HG03280 (cell line): ENCODE measurements around the gene MRPL20.
"Not testable (repeated sequence)": the region's sequence is repeated elsewhere in the genome, so short reads cannot be mapped to it uniquely, and the experiment has no call there.

Source experiments
- ATAC-seq: cut with Tn5 transposase; IDR thresholded peaks from one replicate; pipeline ENCODE4 v1.9.1; 2021; ENCODE audit warnings: mild to moderate bottlenecking, moderate library complexity; ENCODE audit not compliant: unreplicated experiment

Gene MRPL20

GRCh38 chr1:1406821-1407635 is at the start of gene MRPL20:
Gene MRPL20, minus strand, starts transcription at chr1:1407293. Its CDS starts 76 bp downstream, at chr1:1407217.
- ATAC-seq, result peak; percentile 92

DNA sequence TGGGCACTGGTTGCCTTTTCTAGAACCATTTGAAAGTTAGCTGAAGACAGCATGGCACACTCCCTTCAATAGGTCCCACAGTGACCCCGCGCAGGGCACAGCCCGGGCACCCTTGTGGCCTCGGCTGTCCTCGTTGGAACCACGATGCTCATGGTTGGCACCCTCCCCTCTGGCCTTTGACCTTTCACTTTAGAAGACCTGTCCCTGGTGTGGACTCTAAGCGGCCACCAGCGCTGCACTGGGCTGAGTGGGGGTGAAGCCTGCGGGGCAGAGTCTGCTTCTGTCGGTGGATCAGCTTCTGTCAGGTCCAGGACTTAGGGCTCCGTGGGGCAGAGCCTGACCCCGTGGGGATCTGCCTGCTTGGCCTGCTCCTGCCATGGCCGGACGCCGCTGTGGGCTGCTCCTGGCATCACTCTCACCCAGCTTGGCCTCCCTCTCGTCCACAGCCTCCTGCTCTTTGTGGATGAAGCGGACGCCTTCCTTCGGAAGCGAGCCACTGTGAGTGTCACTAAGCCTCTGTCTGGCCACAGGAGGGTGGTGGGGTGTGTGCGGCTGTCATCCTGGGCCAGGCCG is 49.7 kb upstream of the MRPL20 start:
- not testable (repeated sequence) for ATAC-seq

DNA sequence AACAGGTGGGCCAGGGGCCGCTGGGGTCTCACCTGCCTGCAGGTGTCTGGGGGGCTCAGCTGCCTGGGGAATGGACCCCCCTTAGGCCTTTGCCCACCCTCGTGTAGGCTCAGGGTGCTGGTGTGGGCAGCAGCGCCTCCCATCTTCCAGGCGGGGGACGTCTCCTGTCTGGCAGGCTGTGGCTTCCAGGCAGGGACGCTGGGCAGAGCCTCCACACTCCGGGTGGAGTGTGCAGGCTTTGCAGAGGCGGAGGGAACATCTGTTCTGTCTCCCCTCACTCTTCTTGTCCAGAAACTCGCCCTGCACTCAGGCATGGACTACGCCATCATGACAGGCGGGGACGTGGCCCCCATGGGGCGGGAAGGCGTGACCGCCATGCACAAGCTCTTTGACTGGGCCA is 48.8 kb upstream of the MRPL20 start:
- ATAC-seq, result not testable (repeated sequence)

- no peak for ATAC-seq
Measured at GRCh38 chr1:1455366-1455884, 48.3 kb upstream of the MRPL20 start.

DNA sequence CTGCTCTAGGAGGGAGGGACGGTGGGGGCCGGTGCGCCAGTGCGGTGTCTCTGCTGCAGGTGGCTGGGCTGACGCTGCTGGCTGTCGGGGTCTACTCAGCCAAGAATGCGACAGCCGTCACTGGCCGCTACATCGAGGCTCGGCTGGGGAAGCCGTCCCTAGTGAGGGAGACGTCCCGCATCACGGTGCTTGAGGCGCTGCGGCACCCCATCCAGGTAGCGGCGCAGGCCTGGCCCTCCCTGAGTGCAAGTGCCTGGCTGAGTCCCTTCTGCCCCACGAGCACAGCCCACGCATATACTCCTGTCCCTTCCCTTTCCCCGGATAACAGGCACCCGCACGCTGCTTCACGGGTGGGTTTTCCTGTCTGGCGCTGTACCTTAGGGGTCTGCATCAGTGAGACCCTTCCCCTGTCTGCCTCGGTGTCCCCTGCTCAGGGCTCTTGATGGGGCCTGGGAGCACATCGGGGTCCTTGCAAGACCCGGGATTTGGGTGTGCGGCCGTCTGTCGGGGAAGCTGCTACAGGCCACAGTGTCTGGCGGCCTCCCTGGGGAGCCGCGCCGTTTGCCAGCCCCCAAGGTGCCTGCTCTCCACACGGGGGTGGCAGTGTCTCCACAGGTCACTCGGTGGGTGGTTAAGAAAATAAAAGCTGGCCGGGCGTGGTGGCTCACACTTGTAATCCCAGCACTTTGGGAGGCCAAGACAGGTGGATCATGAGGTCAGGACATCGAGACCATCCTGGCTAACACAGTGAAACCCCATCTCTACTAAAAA is 47.4 kb upstream of the MRPL20 start:
- not testable (repeated sequence) for ATAC-seq

- no peak for ATAC-seq
Measured at GRCh38 chr1:1452882-1453281, 45.8 kb upstream of the MRPL20 start.

DNA sequence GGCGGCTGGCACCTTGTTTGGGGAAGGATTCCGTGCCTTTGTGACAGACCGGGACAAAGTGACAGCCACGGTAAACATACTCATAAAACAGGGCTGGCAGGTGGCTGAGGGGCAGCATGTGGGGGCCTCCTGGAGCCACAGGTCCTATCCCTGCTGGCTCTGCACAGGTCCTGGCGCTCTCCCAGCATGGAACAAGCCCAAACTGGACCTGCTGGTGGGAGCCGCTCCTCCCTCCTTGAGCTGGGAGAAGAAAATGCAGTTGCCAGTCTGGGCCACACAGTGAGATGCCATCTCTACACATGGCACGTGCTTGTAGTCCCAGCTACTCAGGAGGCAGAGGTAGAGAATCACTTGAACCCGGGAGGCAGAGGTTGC is 45.3 kb upstream of the MRPL20 start:
- ATAC-seq, result not testable (repeated sequence)

DNA sequence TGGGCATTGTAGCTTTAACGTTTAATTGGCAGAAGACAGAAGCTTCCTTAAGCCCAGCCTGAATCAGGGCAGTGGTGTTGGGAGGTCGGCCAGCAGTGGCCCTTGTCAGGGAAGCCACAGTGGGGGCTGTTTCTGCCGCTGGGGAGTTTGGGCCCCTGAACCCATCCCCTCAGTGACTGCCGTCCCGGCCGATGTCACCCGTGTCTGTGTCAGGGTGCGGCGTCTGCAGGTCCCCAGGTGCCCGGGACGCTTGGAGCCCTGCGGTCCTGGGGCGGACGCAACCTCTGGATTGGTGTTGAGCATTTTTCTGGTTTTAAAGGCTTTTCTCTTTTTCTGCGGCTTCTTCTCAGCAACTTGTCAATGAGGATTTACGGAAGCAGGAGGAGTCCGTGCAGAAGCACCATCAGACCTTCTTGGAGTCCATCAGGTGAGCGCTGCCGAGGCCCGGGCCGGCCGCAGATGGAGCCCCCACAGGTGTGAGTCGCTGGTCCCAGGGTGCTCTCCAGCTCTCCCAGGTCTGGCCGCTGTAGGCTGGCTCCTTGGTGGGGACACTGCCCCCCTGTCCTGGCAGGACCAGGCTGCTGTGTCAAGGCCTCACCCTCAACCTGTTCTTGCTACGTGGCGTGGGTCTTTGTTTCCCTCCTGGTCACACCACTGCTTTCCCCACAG is 44.7 kb upstream of the MRPL20 start:
- ATAC-seq, result no peak

DNA sequence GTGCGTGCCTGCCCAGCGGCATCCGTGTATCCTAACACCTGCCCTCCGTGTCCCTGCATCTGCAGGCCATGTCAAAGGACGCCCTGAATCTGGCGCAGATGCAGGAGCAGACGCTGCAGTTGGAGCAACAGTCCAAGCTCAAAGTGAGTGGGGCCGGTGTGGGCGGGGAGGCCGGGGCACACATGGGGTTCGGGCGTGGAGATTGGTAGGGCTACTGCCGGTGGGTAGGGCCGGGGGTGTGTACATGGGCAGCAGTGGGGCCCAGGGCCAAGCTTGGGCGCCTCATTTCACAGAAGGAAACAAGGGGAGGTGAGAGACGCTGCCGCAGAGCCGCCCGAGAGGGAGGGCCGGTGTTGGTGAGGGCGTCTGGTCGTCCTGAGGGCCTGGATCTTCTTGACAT is 43.5 kb upstream of the MRPL20 start:
- not testable (repeated sequence) for ATAC-seq

DNA sequence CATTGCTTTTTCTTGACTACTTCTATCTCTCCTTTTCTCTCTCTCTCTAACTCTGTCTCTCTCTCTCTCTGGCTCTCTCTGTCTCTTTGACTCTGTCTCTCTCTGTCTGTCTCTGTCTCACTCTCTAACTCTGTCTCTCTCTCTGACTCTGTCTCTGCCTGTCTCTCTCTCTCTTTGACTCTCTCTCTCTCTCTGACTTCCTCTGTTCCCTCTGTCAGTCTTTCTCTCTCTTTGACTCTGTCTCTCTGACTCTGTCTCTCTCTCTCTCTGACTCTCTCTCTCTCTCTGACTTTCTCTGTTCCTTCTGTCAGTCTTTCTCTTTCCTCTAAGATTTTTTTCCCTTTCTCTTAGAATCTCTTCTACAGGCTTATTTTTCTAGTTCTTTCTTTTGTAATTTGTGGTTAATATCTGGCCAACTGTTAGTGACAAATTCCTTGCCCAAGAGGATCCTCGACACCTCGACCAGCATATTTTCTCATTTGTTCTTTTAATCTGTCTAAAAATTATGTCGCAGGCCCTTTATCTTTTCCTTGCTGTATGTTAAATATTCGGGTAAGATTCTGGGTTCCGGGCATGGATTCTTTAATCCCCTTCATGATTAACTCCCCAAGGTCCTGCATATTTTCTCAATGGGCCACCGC is 42.1 kb upstream of the MRPL20 start, which contains the start of gene ATAD3C:
ATAD3C (plus strand) TSS at position 591 of the 641 bp plus-strand sequence. CDS start 995 bp downstream, outside the sequence.
- no peak for ATAC-seq

- ATAC-seq, result not testable (repeated sequence)
Measured at GRCh38 chr1:1446631-1447030, 39.5 kb upstream of the MRPL20 start.

GRCh38 chr1:1442069-1442770 is 35.1 kb upstream of the MRPL20 start:
- no peak for ATAC-seq

- ATAC-seq, result no peak
Measured at GRCh38 chr1:1441002-1441888, 34.2 kb upstream of the MRPL20 start.

DNA sequence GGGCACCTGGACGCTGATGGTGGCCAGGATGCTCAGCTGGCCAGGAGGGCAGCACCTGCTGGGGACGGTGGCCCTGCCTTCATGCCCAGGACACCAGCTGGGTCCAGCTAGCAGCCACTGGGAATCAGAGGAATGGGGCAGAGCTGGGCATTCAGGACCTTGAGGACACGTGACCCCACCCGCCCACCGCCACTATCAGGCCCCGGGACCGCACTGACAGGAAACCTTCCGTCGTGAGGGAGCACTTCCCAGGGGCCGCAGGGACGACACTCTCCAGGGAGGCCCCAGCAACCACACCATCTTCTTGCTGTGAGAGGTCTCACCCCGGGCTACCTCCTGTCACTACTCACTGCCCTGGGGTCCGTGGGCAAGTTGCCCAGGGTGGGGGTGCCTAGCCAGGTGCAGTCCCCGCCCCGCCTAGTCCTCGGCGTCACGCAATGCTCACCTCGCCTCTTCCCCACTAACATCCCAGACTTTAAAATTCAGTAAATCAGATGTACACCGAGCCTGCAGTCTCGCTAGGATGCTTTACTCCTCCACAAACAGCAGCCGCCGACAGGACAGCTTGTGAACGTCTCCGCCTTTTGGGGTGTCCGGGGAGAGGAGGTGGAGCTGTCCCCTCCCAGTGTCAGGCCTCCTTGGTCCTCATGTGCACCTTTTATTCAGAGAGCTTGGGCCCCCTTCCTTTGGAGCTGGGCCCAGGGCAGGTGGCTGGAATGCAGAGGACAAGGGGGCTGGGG is 33.3 kb upstream of the MRPL20 start:
- ATAC-seq, result no peak

GRCh38 chr1:1439546-1440261 is 32.6 kb upstream of the MRPL20 start:
- ATAC-seq, result no peak

DNA sequence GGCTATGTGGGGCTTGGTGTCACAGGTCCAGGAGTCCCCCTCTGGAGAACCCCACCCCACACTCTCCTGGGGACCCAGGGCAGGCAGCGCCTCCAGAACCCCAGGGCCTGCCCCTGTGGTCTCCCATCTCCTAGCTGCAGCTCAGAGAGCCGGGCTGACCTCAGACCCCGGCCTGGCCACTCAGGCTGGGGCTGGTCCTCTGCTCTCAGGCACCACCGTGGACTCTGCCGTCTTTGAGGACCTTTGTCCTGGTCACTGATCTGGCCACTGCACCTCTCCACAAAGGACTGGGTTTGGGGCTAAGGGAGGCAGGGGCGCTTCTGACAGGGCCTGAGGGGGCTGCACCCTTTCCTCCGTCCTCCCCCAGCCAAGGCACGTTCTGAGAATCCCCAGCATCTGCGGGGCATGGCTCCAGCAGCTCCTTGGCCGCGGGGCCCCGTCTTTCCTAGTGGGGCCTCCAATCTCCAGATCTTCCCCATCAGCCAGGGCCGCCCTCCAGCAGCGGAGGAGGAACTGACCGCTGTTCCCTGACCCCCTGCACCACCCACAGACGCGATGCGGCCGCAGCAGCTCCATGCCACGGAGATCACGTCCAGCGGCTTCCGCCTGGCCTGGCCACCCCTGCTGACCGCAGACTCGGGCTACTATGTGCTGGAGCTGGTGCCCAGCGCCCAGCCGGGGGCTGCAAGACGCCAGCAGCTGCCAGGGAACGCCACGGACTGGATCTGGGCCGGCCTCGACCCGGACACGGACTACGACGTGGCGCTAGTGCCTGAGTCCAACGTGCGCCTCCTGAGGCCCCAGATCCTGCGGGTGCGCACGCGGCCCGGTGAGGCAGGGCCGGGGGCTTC is 31.7 kb upstream of the MRPL20 start:
- ATAC-seq, result no peak
